GM21528 (cell line): ENCODE data around the gene PARP1.
"Not testable (repeated sequence)": the region's sequence is repeated elsewhere in the genome, so short reads cannot be mapped to it uniquely, and the experiment has no call there.

ENCODE experiments used
- ATAC-seq: cut with Tn5 transposase; IDR thresholded peaks from one replicate; pipeline ENCODE4 v1.9.1; 2021; ENCODE audit warnings: mild to moderate bottlenecking, moderate library complexity; ENCODE audit not compliant: unreplicated experiment, low FRiP score

PARP1 gene

GRCh38 chr1:226429858-226430715, 22.2 kb upstream of the PARP1 start:
- no peak for ATAC-seq

- no peak for ATAC-seq
Observed at GRCh38 chr1:226428791-226429461, 21.0 kb upstream of the PARP1 start.

GRCh38 chr1:226428348-226428747, 20.5 kb upstream of the PARP1 start:
- no peak for ATAC-seq

GRCh38 chr1:226427131-226427530, 19.2 kb upstream of the PARP1 start:
- ATAC-seq, result no peak

GRCh38 chr1:226426395-226426794, 18.5 kb upstream of the PARP1 start:
- not testable (repeated sequence) for ATAC-seq

- no peak for ATAC-seq
Observed at GRCh38 chr1:226425431-226426031, 17.6 kb upstream of the PARP1 start.

GRCh38 chr1:226425004-226425378, 17.1 kb upstream of the PARP1 start:
- no peak for ATAC-seq

GRCh38 chr1:226424221-226425003, 16.5 kb upstream of the PARP1 start:
- ATAC-seq, result no peak

- ATAC-seq, result no peak
Observed at GRCh38 chr1:226422478-226422877, 14.6 kb upstream of the PARP1 start.

- ATAC-seq, result no peak
Observed at GRCh38 chr1:226420897-226421296, 13.0 kb upstream of the PARP1 start.

- ATAC-seq, result no peak
Observed at GRCh38 chr1:226420328-226420727, 12.4 kb upstream of the PARP1 start.

GRCh38 chr1:226419284-226420029, 11.6 kb upstream of the PARP1 start:
- ATAC-seq, result no peak

- ATAC-seq, result no peak
Observed at GRCh38 chr1:226417830-226418546, 10.1 kb upstream of the PARP1 start.

GRCh38 chr1:226417350-226417749, 9.5 kb upstream of the PARP1 start:
- no peak for ATAC-seq

GRCh38 chr1:226414098-226414698, 6.3 kb upstream of the PARP1 start:
- ATAC-seq, result no peak

- no peak for ATAC-seq
Observed at GRCh38 chr1:226411619-226412018, 3.7 kb upstream of the PARP1 start.

- ATAC-seq, result no peak
Observed at GRCh38 chr1:226410958-226411357, 3.1 kb upstream of the PARP1 start.

GRCh38 chr1:226409392-226409791, 1.5 kb upstream of the PARP1 start:
- ATAC-seq, result no peak
